ENCODE results near the gene PPP3R1. TPM values are rescaled to one million over a fixed set of nuclear protein-coding genes. Genes with fewer than 3 reads are reported as not detected.

Gene PPP3R1
- total RNA-seq, 4 donors from 2014 or later = 9.2 to 32.2 (median 28.1) TPM

DNA sequence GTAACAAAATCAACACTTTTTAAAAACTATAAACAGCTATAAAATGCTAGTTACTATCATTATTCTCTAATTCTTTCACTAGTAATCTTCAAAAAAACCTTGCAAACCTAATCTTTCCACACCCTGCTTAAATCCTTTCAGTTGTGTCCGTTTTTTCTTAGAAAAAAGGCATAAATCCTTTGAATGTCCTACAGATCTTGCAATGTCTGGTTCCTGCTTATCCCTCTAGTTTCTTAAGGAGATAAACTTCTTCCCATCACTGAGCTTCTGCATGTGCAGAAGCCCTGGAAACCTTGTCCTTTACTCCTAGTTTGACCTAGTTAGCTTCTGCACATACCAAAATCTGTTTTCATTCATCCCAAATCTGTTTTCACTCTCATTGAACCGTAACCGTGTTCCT is 95.9 kb downstream of the PPP3R1 start:
- intact Hi-C loops (cut with DNase I; ENCODE audit: low total_unique reads) = no loop called here
- in situ Hi-C loops (cut with MboI; ENCODE audit: low pct_ligation_motif_present in 1 of 4, low pct_unique_long_range_greater_than_20kb in 1 of 4, low sequenced_read_pairs in 3 of 4) = loop anchor here in 1 of 4 donors (25.0 kb wide), 1 partner anchor 281 kb away; no protein-coding TSS in a partner anchor
- Histone ChIP-seq H3K9me3 (no peaks in the 10 kb centered on the region), H3K27me3 (no peaks in the 10 kb centered on the region), H3K4me3 (peak overlapping the region; percentile 65 to 91 (median 84)), H3K36me3 (peaks cover 0 to 5% (median 2%) of the 10 kb centered on the region in 4 donors), H3K27ac (peak overlapping the region; percentile 85 to 94 (median 89)), H3K4me1 (peaks cover 8 to 28% (median 22%) of the 10 kb centered on the region in 4 donors)
- WGBS, 2 donors (ENCODE audit: low coverage in 1 of 2) = 6 to 9% methylated on average over 3 of the region's 3 CpGs
- DNase-seq = no peak
- TF ChIP-seq POLR2A (IDR thresholded peaks at IDR 0.05) (no peak), EP300 (IDR thresholded peaks at IDR 0.05; ENCODE audit: low read depth) (no peak), POLR2AphosphoS5 (IDR thresholded peaks at IDR 0.05) (no peak)
- TF ChIP-seq, protein P1, sequence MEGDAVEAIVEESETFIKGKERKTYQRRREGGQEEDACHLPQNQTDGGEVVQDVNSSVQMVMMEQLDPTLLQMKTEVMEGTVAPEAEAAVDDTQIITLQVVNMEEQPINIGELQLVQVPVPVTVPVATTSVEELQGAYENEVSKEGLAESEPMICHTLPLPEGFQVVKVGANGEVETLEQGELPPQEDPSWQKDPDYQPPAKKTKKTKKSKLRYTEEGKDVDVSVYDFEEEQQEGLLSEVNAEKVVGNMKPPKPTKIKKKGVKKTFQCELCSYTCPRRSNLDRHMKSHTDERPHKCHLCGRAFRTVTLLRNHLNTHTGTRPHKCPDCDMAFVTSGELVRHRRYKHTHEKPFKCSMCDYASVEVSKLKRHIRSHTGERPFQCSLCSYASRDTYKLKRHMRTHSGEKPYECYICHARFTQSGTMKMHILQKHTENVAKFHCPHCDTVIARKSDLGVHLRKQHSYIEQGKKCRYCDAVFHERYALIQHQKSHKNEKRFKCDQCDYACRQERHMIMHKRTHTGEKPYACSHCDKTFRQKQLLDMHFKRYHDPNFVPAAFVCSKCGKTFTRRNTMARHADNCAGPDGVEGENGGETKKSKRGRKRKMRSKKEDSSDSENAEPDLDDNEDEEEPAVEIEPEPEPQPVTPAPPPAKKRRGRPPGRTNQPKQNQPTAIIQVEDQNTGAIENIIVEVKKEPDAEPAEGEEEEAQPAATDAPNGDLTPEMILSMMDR (IDR thresholded peaks at IDR 0.05) = no peak

DNA sequence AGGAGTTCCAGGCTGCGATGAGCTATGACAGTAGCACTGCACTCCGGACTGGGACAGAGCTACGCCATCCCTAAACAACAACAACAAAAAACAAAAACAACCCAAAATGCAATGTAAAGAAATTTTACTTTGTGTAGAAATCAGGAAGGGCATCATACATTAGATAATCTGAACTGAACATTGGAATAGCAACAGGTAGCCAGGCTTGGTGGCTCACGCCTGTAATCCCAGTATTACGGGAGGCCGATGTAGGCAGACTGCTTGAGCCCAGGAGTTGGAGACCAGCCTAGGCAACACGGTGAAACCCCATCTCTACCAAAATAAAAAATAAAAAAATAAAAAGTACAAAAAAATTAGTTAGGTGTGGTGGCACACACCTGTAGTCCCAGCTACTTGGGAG is 96.7 kb downstream of the PPP3R1 start:
- in situ Hi-C loops (cut with MboI; ENCODE audit: low pct_ligation_motif_present in 1 of 4, low pct_unique_long_range_greater_than_20kb in 1 of 4, low sequenced_read_pairs in 3 of 4) = loop anchor here in 1 of 4 donors (25.0 kb wide), 1 partner anchor 282 kb away; no protein-coding TSS in a partner anchor
- H3K4me3 ChIP-seq = no peak overlapping the region
- intact Hi-C loops (cut with DNase I; ENCODE audit: low total_unique reads) = no loop called here
- WGBS, 2 donors (ENCODE audit: low coverage in 1 of 2) = 97 to 100% methylated on average over 1 to 7 of the region's 7 CpGs
- H3K9me3 ChIP-seq = no peaks in the 10 kb centered on the region
- no peaks in the 10 kb centered on the region for H3K36me3 ChIP-seq
- no peak for DNase-seq
- no peak for TF ChIP-seq POLR2A (IDR thresholded peaks at IDR 0.05)
- TF ChIP-seq EP300 (IDR thresholded peaks at IDR 0.05; ENCODE audit: low read depth) = no peak
- TF ChIP-seq, protein P1 (IDR thresholded peaks at IDR 0.05) = no peak
- no peak for TF ChIP-seq POLR2AphosphoS5 (IDR thresholded peaks at IDR 0.05)
- no peaks in the 10 kb centered on the region for H3K27me3 ChIP-seq
- no peak overlapping the region for H3K27ac ChIP-seq
- H3K4me1 ChIP-seq = peaks cover 8 to 28% (median 22%) of the 10 kb centered on the region in 4 donors

DNA sequence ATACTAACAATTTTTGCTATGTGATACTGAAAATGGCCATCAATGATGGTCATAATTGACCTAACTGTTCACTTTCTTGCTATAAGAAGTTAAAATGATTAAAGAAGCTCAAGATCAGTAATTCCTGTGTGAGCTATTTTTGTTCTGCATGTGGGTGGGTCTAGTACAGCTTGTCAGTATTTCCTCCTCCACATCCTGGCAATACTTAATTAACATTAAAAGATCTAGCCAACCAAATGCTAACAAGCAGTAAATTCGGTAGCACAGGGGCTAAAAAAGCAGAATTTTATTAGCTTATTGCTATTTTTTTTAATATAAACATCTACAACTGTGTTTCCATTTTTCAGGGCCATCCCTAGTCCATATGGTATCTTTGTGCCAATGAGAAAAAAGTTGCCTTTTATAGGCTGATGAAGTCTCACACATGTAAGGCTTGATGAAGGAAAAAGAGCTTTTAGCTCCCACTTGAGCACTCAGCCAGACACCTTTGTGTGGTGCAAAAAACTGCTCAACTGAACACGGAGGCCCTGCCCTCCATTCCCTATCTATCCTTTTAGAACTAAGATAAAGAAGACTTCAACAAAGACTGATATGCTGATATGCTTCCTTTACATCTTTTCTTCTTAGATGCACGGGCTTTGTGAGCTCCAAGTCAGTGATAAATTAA is 99.5 kb downstream of the PPP3R1 start:
- no peak for DNase-seq
- in situ Hi-C loops (cut with MboI; ENCODE audit: low pct_ligation_motif_present in 1 of 4, low pct_unique_long_range_greater_than_20kb in 1 of 4, low sequenced_read_pairs in 3 of 4) (loop anchor here in 1 of 4 donors (25.0 kb wide), 1 partner anchor 284 kb away; no protein-coding TSS in a partner anchor), intact Hi-C loops (cut with DNase I; ENCODE audit: low total_unique reads) (no loop called here)
- Histone ChIP-seq H3K36me3 (no peaks in the 10 kb centered on the region), H3K4me1 (peaks cover 4 to 15% (median 8%) of the 10 kb centered on the region in 4 donors), H3K27me3 (no peaks in the 10 kb centered on the region), H3K9me3 (no peaks in the 10 kb centered on the region), H3K27ac (no peak overlapping the region), H3K4me3 (no peak overlapping the region)
- TF ChIP-seq, protein P1 (IDR thresholded peaks at IDR 0.05) = no peak
- TF ChIP-seq EP300 (IDR thresholded peaks at IDR 0.05; ENCODE audit: low read depth) (no peak), POLR2AphosphoS5 (IDR thresholded peaks at IDR 0.05) (no peak), POLR2A (IDR thresholded peaks at IDR 0.05) (no peak)
- 31 to 65% methylated on average over 2 to 3 of the region's 3 CpGs for WGBS, 2 donors (ENCODE audit: low coverage in 1 of 2)

DNA sequence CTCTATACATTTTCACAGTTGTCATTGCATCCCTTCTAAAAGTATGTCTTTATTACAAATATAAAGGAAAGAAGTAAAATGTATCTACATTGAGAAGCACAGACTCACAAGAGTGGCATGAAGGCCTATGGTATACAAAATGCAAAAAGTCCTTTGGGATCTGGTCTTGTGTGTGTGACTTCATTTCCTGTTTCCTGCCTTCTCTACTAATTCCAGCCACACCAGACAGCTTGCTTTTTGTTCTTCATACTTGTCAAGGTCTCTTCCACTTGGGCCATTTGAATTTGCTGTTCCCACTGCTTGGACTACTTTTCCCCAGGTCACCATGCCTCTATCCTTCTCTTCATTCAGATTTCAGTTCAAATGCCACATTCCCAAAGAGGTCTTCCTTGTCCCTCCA is 101.3 kb downstream of the PPP3R1 start:
- in situ Hi-C loops (cut with MboI; ENCODE audit: low pct_ligation_motif_present in 1 of 4, low pct_unique_long_range_greater_than_20kb in 1 of 4, low sequenced_read_pairs in 3 of 4) = loop anchor here in 1 of 4 donors (25.0 kb wide), 1 partner anchor 286 kb away; no protein-coding TSS in a partner anchor
- TF ChIP-seq POLR2A (IDR thresholded peaks at IDR 0.05) = no peak
- TF ChIP-seq, protein P1 (IDR thresholded peaks at IDR 0.05) = no peak
- no peak for TF ChIP-seq EP300 (IDR thresholded peaks at IDR 0.05; ENCODE audit: low read depth)
- TF ChIP-seq POLR2AphosphoS5 (IDR thresholded peaks at IDR 0.05) = no peak
- intact Hi-C loops (cut with DNase I; ENCODE audit: low total_unique reads) = no loop called here
- Histone ChIP-seq H3K4me1 (peaks cover 0 to 8% (median under 1%) of the 10 kb centered on the region in 4 donors), H3K27ac (no peak overlapping the region), H3K27me3 (no peaks in the 10 kb centered on the region), H3K4me3 (no peak overlapping the region), H3K36me3 (peaks cover 0 to 4% (median 0%) of the 10 kb centered on the region in 4 donors), H3K9me3 (no peaks in the 10 kb centered on the region)
- no peak for DNase-seq
